Retina (tissue), 1 donor: ENCODE measurements around the gene PSME2.
A peak's percentile ranks its signal among the peaks of the same experiment; 100 is the strongest.

Source experiments
- DNase-seq: peaks from one replicate; pipeline ENCODE4 v3.0.0-alpha.2; 2016

Gene PSME2

GRCh38 chr14:24146453-24146977 lies at the start of gene PSME2:
Gene PSME2 (minus strand): TSS chr14:24146610. CDS start chr14:24146581, 29 bp downstream.
- peak; percentile 95 for DNase-seq

- DNase-seq = peak; percentile 98
Measured at GRCh38 chr14:24195186-24196070, 49.0 kb upstream of the PSME2 start, which contains the start of gene TM9SF1. Gene TM9SF1 (minus strand): TSS chr14:24195441. CDS start chr14:24195019, 422 bp downstream.

GRCh38 chr14:24194873-24195185 lies 48.4 kb upstream of the PSME2 start:
- DNase-seq = no peak

- DNase-seq = no peak
Measured at GRCh38 chr14:24194186-24194872, 47.9 kb upstream of the PSME2 start.

- no peak for DNase-seq
Measured at GRCh38 chr14:24192933-24193332, 46.5 kb upstream of the PSME2 start.

- no peak for DNase-seq
Measured at GRCh38 chr14:24190416-24190815, 44.0 kb upstream of the PSME2 start.

- DNase-seq = no peak
Measured at GRCh38 chr14:24189460-24189859, 43.0 kb upstream of the PSME2 start.

- no peak for DNase-seq
Measured at GRCh38 chr14:24189059-24189375, 42.6 kb upstream of the PSME2 start.

GRCh38 chr14:24188251-24189058 lies 42.0 kb upstream of the PSME2 start, which contains the start of gene IPO4:
Gene IPO4 (minus strand): TSS chr14:24188816. CDS start chr14:24188787, 29 bp downstream.
- DNase-seq = peak; percentile 92

GRCh38 chr14:24187539-24187915 lies 41.1 kb upstream of the PSME2 start:
- DNase-seq = no peak

GRCh38 chr14:24186831-24187538 lies 40.6 kb upstream of the PSME2 start:
- DNase-seq = no peak

- no peak for DNase-seq
Measured at GRCh38 chr14:24185741-24186140, 39.3 kb upstream of the PSME2 start.

GRCh38 chr14:24185026-24185425 lies 38.6 kb upstream of the PSME2 start:
- no peak for DNase-seq

- DNase-seq = no peak
Measured at GRCh38 chr14:24184104-24184970, 37.9 kb upstream of the PSME2 start.

- DNase-seq = no peak
Measured at GRCh38 chr14:24183014-24183481, 36.6 kb upstream of the PSME2 start.

GRCh38 chr14:24182110-24182882 lies 35.9 kb upstream of the PSME2 start:
- no peak for DNase-seq

GRCh38 chr14:24181371-24182077 lies 35.1 kb upstream of the PSME2 start:
- DNase-seq = no peak

GRCh38 chr14:24179961-24180796 lies 33.8 kb upstream of the PSME2 start:
- no peak for DNase-seq
